GM12874 (cell line): Measurements from ENCODE around the gene RND2.

Experiments used
- CTCF ChIP-seq: IDR thresholded peaks from 2 replicates; pipeline ENCODE4 v1.5.1; 2011; ENCODE audit warnings: low read depth, mild to moderate bottlenecking, control low read depth, low read length, moderate library complexity; ENCODE audit not compliant: insufficient read depth

RND2 gene

DNA sequence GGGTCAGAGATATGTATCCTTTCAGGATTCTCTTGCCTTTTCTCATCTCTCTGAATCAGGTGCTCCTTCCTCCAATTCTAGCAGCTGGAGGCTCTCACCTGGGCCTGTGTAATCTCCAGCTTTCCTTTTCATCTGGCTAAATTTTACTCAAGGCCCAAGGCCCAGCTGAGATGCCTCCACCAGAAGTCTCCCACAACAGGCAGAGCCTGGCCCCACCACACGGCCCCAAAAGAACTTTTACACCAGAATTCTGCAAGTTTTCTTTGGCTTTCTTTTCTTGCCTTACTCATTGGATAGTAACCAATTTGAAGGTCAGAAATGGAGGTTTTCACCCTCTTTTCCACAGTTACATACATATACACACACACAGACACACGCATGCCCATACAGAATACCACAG, 14.6 kb downstream of the RND2 start:
- no peak for TF ChIP-seq CTCF

DNA sequence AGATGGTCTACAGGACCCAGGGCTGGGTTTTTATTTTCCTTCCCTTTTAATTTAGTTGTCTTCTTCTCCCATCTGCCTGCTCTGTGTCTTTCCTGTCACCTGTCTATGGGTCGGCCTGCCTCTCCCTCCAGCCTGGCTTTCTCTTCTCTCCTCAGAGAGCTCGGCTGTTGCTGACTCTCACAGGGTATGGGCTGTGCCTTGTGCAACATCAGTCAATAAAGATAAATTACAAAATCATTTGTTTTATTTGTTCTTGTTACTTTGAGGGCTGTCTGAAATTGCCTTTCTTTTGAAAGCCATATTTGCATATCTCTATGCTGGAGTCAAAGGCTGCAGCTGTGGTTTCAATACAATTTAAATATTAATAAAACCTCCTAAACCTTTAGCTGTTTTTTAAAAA, 15.6 kb downstream of the RND2 start:
- TF ChIP-seq CTCF: no peak

DNA sequence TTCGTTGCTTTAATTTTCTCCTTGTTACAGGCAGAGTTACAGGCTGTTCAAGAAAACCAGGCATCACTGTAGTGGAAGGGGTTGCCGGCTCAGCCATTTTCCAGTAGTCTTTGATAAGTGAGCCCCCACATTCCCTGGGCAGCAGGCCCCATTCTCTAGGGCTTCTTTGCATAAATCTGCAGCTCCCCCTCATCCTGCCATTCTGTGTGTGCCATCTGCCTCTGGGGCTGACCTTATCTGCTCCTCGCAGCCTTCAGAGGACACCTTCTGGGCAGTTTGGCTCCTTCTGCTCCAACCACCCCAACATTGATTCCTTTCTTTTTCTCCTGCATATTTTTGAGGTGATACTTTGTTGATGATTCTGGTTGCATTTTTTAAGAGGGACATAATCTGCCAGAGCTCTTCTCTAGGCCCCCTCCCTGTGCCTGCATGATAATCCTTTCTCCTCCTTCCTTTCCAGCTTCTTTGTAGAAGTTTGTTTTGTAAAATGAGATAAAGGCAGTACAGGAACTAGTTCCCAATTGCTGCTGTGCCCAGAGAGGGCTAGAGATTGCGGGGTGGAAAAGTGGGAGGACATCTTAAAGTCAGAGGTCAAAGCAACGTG, 17.1 kb downstream of the RND2 start:
- TF ChIP-seq CTCF: no peak

DNA sequence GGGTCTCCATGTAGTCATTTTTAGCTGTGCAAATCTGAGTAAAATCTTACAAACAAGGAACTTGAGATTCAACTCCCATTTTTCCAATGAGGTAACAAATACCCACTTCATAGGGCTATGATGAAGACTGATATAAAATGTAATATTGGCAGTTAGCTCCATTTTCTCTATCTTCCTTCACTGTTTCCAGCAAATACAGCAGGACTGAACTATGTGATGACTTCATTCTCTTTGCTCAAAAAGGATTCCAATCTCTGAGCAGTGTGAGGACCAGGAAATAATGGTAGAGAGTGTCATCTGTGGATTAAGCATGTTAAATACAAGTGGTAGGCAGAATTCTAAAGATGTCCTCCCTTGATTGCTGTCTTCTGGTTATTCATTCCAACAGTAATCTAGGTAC, 18.3 kb downstream of the RND2 start:
- no peak for TF ChIP-seq CTCF

DNA sequence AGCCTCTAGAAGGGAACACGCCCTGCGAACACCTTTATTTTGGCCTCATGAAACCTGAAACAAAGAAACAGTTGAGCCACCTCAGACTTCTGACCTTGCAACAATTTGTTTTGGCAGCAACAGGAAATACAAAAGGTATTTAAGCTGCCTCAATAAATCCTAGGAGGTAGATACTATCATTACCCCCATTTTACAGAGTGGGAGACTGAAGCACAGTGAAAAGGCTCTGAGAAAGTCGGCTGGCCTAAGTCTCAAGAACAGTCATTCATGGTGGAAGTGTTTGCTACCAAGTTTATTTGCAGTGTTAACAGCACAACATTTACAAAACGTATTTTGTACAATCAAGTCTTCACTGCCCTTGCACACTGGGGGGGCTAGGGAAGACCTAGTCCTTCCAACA, 19.0 kb downstream of the RND2 start:
- TF ChIP-seq CTCF: no peak

DNA sequence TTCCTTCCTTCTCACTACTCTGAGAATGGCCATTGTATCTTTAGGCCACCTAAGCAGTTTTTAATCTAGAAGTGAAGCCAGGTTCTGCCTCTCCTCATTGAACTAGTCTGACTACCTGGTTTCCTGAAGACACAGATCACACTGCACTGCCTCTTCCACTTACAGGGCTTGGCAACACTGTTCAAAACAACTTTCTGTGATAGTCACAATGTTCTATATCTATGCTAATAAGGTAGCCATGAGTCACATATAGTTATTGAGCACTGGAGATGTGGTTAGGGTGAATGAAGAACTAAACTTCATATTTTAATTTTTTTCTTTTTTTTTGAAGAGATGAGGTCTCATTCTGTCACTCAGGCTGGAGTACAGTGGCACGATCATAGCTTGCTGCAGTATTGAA, 26.9 kb downstream of the RND2 start:
- no peak for TF ChIP-seq CTCF

- TF ChIP-seq CTCF: no peak
These were observed 31.0 kb downstream of the RND2 start for GRCh38 chr17:43056051-43056450.
